ENCODE results near the gene ACSL3.
"Not testable (repeated sequence)": the region's sequence is repeated elsewhere in the genome, so short reads cannot be mapped to it uniquely, and the experiment has no call there.

ACSL3 gene

GRCh38 chr2:222907790-222908441, 47.1 kb downstream of the ACSL3 start:
- DNase-seq (ENCODE audit: low spot score) = no peak
- no peak for FAIRE-seq

DNA sequence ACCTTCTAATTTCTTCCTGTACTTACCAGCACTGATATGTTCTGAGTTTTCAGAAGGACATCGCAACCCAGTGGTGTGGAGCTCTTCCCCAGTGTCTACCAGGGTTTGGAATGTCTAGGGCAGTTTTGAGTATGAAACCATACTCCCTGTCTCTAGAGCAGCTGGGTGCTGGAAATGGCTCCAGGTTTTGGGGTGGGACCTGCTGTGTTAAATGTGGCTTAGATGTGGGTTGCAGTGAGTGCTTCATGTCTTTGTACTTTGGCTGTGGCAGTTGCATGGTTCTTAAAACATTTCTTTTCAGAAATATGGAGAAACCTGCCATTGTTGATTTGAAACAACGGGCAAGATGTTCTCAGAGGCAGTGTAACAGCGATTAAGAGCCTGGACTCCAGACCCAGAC, 48.5 kb downstream of the ACSL3 start:
- FAIRE-seq = no peak
- no peak for DNase-seq (ENCODE audit: low spot score)

DNA sequence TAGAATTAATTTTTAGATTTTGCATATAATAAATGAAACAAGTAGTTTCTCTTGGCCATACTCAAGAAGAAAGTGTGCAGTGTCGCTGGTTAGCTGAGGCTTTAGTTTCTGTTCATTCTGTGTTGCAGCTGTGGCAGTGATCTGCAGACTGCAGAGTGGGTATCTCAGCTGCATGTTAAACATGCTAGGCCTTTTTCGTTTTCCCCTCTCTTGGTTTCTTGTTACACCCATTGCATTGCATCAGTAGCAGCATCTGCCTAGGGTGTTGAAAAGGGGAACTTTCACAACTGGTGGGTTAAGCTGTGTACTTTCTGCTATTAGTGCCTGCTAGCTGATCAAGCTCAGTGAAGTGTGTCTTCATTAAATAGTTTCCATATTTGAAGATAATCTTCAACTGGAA, 51.3 kb downstream of the ACSL3 start:
- DNase-seq (ENCODE audit: low spot score) (no peak), FAIRE-seq (no peak)

- FAIRE-seq (no peak), DNase-seq (ENCODE audit: low spot score) (no peak)
These were observed 51.9 kb downstream of the ACSL3 start for GRCh38 chr2:222912776-222913175.

GRCh38 chr2:222915092-222915957, 54.5 kb downstream of the ACSL3 start:
- FAIRE-seq (no peak), DNase-seq (ENCODE audit: low spot score) (no peak)

DNA sequence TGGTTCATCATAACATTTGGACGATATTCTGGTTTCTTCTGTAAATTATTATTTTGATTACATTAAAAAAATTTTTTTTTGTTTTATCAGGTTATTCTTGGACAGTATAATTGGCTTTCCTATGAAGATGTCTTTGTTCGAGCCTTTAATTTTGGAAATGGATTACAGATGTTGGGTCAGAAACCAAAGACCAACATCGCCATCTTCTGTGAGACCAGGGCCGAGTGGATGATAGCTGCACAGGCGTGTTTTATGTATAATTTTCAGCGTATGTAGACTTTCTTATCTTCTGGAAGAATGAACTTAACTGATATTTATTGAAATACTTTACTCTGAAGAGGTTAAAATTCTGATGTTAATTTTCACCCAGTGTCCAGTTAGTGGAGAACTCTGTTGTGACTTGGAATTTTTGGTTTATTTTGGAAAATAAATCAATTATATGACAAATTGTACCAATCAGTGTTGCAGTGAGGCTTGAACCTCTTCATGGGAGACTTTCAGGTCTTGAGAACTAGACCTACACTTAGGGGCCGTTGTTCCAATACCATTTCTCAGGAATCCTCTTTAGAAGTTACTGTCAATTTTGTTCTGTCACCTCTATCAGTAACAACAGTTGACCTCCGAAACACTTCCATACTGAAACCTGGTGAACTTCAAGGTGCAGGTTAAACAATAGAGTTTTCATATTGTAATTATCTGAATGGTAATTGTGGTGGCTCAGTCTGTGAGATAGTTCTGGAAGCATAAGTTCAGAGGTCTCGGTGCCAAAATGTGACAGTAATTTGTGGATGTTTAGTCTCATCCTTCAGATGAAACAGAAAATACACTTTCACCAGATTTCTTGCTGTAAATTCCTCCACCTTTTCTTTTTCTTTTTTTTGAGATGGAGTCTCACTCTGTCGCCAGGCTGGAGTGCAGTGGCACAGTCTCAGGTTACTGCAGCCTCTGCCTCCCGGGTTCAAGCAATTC, 55.7 kb downstream of the ACSL3 start:
- FAIRE-seq = no peak
- no peak for DNase-seq (ENCODE audit: low spot score)

GRCh38 chr2:222917212-222917611, 56.4 kb downstream of the ACSL3 start:
- FAIRE-seq; DNase-seq (ENCODE audit: low spot score): not testable (repeated sequence)

GRCh38 chr2:222919841-222920526, 59.1 kb downstream of the ACSL3 start:
- FAIRE-seq (no peak), DNase-seq (ENCODE audit: low spot score) (peak; percentile 64)

DNA sequence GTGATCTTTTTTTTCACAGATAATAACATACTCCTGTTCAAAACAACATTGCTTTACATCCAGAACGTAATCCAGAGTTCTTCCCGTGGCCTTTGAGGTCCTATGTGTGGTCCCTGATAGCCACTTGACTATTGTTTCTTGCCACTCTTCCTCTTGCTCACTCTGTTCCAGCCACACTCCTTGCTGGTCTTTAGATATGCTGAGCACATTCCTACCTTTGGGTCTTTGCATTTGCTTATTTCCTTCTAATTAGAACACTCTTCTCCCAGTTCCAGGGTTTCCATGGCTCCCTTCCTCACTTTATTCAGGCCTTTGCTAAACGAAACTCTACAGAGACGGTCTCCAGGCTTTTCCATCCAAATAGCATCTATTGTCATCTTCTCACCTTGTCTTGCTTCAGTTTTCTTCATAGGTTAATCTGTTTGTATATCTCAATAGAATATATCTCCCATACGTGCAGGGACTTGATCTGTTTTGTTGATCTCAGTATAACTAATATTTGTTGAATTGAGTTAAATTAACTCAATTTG, 59.9 kb downstream of the ACSL3 start:
- DNase-seq (ENCODE audit: low spot score) (no peak), FAIRE-seq (no peak)

- no peak for FAIRE-seq
These were observed 61.4 kb downstream of the ACSL3 start for GRCh38 chr2:222922019-222922800.

DNA sequence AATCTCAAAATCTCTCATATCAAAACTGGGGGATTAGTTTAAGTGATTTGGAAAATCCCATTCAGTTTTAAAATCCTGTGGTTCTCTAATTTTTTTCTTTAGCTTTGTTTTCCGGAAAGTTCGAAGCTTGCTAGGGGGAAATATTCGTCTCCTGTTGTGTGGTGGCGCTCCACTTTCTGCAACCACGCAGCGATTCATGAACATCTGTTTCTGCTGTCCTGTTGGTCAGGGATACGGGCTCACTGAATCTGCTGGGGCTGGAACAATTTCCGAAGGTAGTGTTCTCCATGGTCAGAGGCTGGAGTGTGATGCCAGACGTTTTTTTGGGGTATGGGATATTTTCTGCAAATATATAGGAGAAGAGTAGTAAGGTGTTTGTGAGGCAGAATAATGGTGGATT, 66.1 kb downstream of the ACSL3 start:
- DNase-seq (ENCODE audit: low spot score) (no peak), FAIRE-seq (no peak)

More at GRCh38 chr2:222922019-222922800, 61.4 kb downstream of the ACSL3 start:
- no peak for DNase-seq (ENCODE audit: low spot score)

DNA sequence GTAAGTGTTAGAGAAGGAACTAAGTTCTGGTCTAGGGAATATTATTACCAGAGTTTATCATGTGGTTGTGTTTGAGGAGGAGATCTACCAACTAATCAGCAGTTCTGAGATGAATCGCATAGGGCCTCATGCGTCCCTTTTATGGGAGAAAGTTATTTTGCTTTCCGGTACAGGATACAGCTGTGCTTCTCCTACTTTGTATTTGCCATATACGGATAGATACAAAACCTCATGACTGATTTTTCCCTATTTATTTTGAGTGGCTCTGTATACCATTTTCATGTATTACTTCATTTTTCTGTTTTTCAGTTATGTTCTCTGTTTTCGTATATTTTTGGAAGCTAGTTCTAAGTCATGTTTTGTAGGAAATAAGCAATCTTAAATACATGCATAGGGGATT, 66.8 kb downstream of the ACSL3 start:
- no peak for DNase-seq (ENCODE audit: low spot score)
- FAIRE-seq = no peak

DNA sequence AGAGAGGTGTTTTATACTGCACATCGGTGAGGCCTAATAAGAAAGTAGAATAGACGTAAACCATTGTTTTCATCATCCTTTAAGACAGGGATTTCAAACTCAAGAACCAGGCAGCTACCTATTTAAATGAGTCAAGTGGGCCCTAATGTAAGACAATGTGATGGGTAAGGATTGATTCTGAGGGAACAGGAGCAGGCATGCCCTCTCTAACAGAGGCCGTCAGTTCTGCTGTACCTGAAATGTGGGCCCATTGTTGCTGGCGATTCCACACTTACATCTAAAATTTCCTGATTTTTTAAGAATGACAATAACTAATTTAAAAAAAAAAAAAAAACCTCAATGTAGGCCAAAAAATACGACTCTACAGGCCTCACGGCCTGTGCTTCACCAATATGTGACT, 67.5 kb downstream of the ACSL3 start:
- DNase-seq (ENCODE audit: low spot score) (no peak), FAIRE-seq (no peak)

DNA sequence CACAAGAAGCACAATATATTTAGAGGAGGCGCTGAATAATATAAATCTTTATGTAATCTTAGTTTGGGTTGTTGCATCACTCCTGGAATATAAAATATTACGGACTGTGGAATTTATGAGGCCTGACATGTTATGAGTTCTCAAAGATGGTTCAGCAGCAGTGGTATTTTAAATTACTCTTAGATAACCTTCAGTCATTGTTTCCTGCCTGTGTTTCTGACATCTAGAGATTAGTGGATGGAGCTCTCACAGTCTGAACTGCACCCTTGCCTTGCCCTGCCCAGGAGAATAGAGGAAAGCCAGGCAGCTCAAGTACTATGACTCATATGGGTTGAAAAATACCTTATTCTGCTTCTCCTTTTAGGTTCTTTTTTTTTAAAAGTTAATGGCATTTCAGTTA, 70.0 kb downstream of the ACSL3 start:
- DNase-seq (ENCODE audit: low spot score) (no peak), FAIRE-seq (no peak)

DNA sequence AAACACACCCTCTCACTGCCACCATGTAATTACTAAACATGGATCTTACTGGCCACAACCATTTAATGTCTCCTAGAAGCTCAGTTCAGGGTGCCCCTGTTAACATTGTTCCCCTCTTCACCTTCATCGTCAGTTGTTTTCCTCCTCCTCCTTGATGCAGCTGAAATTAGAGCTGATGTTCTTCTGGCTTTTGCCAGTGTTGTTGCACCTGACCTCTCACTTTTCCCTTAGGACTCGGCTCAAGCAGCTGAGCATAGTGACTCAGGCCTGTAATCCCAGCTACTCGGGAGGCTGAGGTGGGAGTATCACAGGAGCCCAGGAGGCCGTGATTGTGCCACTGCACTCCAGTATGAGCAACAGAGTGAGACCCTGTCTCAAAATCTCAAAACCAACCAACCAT, 70.8 kb downstream of the ACSL3 start:
- DNase-seq (ENCODE audit: low spot score) (no peak), FAIRE-seq (no peak)

DNA sequence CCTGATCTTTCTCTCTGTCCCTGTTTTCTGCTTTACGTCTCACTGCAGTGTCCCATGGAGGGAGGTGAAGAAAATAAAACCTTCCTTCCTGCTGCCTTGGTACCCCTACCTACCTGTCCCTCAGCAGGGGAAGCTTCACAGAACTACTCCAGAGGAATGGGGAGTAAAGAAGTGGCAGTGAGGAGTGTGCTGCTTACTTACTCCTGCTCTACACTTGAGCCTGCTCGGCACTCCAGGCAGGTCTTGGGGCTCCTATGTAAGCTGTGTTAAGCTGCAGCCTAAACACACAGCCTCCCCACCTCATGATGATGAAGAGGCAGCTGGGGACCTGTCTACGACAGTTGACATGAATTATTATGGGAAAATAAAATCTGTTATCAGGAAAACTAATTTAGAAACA, 72.6 kb downstream of the ACSL3 start:
- no peak for FAIRE-seq
- DNase-seq (ENCODE audit: low spot score) = no peak

GRCh38 chr2:222935688-222936298, 75.0 kb downstream of the ACSL3 start:
- DNase-seq (ENCODE audit: low spot score) = no peak
- FAIRE-seq = no peak

GRCh38 chr2:222936705-222937104, 75.9 kb downstream of the ACSL3 start:
- no peak for DNase-seq (ENCODE audit: low spot score)
- FAIRE-seq = no peak

GRCh38 chr2:222938327-222938726, 77.5 kb downstream of the ACSL3 start:
- FAIRE-seq (no peak), DNase-seq (ENCODE audit: low spot score) (no peak)

Measured in urothelium cell line (cell line).